ENCODE data around the gene AQP6. TPM values are rescaled to one million over a fixed set of nuclear protein-coding genes. Genes with fewer than 3 reads are reported as not detected.

The AQP6 gene
- total and polyA plus RNA-seq, 9 donors = under 0.01 to 0.08 (median 0.04) TPM; not detected in 6

GRCh38 chr12:49956663-49957569 is 15.8 kb upstream of the AQP6 start:
- Histone ChIP-seq H3K4me1 (ENCODE audit: insufficient read depth) (peaks cover 3% of the 10 kb centered on the region), H3K9me3 (no peaks in the 10 kb centered on the region), H3K4me3 (no peak overlapping the region), H3K36me3 (no peaks in the 10 kb centered on the region), H3K27ac (no peak overlapping the region), H3K27me3 (peaks cover 4% of the 10 kb centered on the region)
- WGBS, 3 donors = 89 to 94% (median 90%) methylated on average over 6 of the region's 6 CpGs
- no peak for TF ChIP-seq POLR2A (IDR thresholded peaks at IDR 0.05)
- TF ChIP-seq CTCF (IDR thresholded peaks at IDR 0.05) = no peak
- no peak for TF ChIP-seq EP300 (IDR thresholded peaks at IDR 0.05)
- intact Hi-C loops (cut with DNase I) = no loop called here
- no peak for DNase-seq

DNA sequence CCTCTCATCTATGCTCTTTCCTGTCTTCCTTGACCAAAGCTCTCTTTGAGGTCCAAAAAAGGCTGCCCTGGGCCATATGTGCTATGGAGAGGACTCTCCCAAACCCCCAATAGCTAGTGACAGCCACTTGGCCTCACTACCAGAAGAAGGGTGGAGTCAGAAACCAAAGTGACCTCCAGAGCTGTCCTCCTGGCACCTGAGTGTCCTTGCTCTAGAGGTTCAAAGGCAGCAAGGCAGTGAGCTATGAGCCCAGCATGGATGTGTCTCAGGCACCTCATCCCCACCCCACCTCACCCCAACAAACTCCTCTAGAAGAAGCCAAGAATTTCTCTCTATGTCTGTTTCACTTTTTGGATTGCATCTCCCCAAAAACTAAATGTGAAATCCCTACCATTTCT is 15.2 kb upstream of the AQP6 start:
- no peak overlapping the region for H3K27ac ChIP-seq
- TF ChIP-seq POLR2A (IDR thresholded peaks at IDR 0.05) (no peak), EP300 (IDR thresholded peaks at IDR 0.05) (no peak), CTCF (IDR thresholded peaks at IDR 0.05) (no peak)
- peaks cover 4% of the 10 kb centered on the region for H3K27me3 ChIP-seq
- H3K36me3 ChIP-seq = no peaks in the 10 kb centered on the region
- intact Hi-C loops (cut with DNase I) = no loop called here
- no peak overlapping the region for H3K4me3 ChIP-seq
- no peak for DNase-seq
- H3K9me3 ChIP-seq = no peaks in the 10 kb centered on the region
- peaks cover 3% of the 10 kb centered on the region for H3K4me1 ChIP-seq (ENCODE audit: insufficient read depth)

DNA sequence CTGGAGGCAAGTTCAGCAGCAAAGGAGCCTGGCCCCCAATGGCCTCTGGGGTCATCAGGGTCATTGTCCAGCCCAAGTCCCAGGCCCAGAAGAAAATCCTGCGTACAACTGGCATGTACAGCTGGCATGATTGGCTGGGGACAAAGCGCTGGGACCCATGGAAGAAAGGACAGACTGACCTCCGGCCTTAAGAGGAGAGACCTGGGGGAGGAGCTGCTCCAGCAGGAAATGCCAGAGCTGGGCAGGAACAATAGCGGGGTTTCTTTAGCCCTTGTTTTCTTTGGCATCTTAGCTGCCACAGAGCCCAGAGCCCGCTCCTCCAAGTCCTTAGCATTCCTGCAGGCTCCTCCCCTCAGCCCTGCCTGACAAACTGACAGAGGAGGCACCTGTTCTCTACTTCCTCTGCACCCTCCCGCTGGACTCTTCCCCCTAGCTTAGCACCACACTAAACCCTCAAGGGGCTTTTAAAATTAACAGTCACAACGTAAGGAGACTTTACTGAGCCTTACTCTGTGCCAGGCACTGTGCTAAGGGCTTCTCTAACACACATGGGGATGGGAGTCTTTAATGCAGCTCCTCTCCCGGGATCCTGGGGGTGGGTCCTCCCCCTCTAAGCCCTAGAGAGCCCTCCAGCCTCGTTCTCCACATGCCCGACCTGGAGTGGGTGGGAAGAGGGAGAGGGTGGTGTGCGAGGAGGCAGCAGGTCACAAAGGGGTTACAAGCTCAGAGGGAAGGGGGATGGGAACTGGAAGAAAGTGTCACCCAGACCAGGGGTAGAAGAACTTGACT is 12.9 kb upstream of the AQP6 start:
- no peak for TF ChIP-seq CTCF (IDR thresholded peaks at IDR 0.05)
- no peak for TF ChIP-seq POLR2A (IDR thresholded peaks at IDR 0.05)
- TF ChIP-seq EP300 (IDR thresholded peaks at IDR 0.05) = no peak
- H3K27me3 ChIP-seq = peaks cover 4% of the 10 kb centered on the region
- H3K4me3 ChIP-seq = no peak overlapping the region
- H3K36me3 ChIP-seq = no peaks in the 10 kb centered on the region
- whole genome bisulfite sequencing, 3 donors = 43 to 53% (median 44%) methylated on average over 11 of the region's 11 CpGs
- intact Hi-C loops (cut with DNase I) = loop anchor here in 1 of 4 donors (10.0 kb wide), 3 partner anchors 95 to 215 kb away; partner anchors contain the start of gene ASIC1
- no peak for DNase-seq
- no peaks in the 10 kb centered on the region for H3K9me3 ChIP-seq
- H3K27ac ChIP-seq = no peak overlapping the region
- H3K4me1 ChIP-seq (ENCODE audit: insufficient read depth) = peaks cover 3% of the 10 kb centered on the region

GRCh38 chr12:49960474-49961110 is 12.2 kb upstream of the AQP6 start:
- H3K36me3 ChIP-seq = no peaks in the 10 kb centered on the region
- 26 to 42% (median 34%) methylated on average over 13 of the region's 13 CpGs for WGBS, 3 donors
- peaks cover 3% of the 10 kb centered on the region for H3K4me1 ChIP-seq (ENCODE audit: insufficient read depth)
- DNase-seq = no peak
- no peak overlapping the region for H3K4me3 ChIP-seq
- no peak overlapping the region for H3K27ac ChIP-seq
- intact Hi-C loops (cut with DNase I) = loop anchor here in 1 of 4 donors (10.0 kb wide), 3 partner anchors 94 to 214 kb away; partner anchors contain the start of gene ASIC1
- H3K9me3 ChIP-seq = no peaks in the 10 kb centered on the region
- TF ChIP-seq CTCF (IDR thresholded peaks at IDR 0.05) (no peak), POLR2A (IDR thresholded peaks at IDR 0.05) (no peak)
- H3K27me3 ChIP-seq = peaks cover 4% of the 10 kb centered on the region
